HG03439 (cell line): Measurements from ENCODE around the gene FAM149A.

Source experiments
- ATAC-seq: cut with Tn5 transposase; IDR thresholded peaks from one replicate; pipeline ENCODE4 v1.9.1; 2021; ENCODE audit warnings: mild to moderate bottlenecking, moderate library complexity; ENCODE audit not compliant: unreplicated experiment

Gene FAM149A

DNA sequence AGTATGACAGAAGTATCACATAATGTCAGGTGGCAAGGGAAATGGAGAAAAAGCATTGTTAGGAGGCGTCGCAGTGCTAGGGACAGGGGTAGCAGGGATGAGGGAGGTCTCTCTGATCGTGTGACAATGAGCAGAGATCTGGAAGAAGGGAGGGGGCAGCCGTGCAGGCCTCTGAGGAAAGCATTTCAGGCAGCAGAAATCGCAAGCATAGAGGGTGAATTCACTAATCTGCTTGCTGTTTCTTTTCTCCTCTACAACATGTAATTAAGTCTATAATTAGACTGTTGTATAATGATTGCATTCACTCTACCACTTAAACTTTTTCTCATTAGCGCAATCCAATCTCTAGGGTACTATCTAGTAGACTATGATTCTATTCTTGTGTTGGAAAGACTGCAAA is 96.0 kb downstream of the FAM149A start:
- no peak for ATAC-seq

DNA sequence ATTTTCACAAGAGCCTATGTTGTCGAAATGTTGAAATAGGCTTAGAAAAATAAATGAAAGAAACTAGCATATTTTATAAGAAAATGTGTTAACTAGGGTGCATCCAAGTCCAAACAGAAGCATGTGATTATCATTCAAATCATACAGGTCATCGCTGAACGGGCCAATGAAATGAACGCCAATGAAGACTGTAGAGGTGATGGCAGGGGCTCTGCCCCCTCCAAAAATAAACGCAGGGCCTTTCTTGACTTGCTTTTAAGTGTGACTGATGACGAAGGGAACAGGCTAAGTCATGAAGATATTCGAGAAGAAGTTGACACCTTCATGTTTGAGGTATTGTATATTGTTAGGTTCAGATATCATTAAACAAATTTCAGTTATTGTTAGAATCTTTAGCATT is 96.5 kb downstream of the FAM149A start:
- ATAC-seq: no peak

DNA sequence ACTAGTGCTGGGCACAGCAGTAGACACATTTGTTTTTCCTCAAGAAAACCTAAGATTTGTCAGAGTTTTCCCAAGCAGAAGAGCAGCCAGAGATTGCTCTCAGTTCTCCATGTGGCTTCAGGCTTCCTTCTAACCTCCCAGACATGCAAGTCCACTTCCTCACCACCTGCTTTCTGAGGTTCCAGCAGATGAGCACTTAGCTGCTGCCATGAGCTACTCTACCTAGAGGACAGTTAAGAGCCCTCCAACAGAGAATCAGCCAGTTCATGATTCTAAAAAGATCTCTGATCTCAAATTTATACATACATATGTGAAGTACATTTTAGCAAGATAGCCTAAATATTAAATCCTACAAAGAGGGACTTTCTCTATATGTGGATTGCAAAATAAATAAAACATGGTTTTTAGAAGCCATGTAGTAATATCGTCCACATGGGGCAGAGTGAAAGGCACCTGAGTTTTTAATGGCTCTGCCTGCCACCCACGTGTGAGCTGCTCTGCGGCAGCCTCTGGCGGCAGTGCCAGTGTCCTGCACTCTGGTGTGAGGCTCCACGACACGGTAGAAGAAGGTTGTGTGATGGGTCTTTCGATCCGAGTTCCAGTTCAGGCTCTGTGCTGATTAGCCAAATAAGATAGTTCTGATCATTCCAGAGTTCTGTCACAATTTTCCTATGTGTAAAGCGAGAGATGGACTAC is 97.2 kb downstream of the FAM149A start:
- ATAC-seq: peak; percentile 95

DNA sequence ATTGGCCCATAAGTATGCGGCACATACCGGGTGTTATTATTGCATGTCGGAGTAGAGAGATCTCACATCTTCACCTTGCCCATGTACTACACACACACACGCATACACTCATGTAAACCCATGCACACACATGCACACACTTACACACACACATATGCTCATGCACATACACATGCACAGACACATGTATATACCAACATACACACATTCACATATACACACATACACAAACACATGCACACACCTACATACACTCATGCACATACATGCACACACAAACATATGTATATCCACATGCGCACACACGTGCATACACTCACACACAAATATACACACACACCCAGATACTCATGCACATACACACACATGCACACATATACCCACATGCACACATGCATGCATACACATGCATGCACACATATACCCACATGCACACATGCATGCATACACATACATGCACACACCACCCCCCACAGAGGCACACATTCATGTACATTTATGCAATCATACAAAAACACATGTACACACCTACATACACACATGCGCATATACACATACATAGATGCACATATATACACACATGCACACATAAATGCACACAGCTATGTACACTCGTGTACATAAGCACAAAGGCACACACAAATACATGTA is 98.1 kb downstream of the FAM149A start:
- no peak for ATAC-seq

DNA sequence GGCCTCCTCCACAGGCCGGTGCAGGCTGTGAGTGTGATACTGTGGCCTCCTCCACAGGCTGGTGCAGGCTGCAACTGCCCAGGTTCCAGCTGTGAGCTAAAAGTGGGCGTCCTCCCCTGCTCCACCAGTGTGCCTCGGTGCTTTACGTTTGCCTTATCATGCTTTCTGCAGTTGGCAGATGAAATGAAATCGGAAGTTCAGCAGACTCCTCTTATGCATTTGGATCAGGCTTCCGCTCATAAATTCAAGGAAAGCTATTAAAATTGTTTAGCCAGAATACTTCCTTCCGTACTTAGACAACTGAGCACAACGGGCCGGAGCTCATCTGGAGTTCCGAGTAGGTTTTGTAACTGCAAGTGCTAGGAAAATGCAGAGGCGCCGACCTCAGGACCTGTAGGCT is 98.9 kb downstream of the FAM149A start:
- ATAC-seq: no peak

DNA sequence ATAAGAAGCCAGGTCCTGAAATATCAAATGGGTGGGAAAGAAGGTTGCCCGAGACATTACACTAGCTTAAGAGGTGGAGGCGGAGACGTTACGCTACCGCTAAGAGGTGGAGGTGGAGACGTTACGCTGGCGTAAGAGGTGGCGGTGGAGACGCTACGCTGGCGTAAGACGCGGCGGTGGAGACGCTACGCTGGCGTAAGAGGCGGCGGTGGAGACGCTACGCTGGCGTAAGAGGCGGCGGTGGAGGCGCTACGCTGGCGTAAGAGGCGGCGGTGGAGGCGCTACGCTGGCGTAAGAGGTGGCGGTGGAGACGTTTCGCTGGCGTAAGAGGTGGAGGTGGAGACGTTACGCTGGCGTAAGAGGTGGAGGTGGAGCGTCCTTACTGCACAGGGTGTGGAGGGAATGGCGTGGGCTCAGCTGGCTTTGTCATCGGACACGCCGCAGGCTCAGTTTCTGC is 99.6 kb downstream of the FAM149A start:
- ATAC-seq: no peak

DNA sequence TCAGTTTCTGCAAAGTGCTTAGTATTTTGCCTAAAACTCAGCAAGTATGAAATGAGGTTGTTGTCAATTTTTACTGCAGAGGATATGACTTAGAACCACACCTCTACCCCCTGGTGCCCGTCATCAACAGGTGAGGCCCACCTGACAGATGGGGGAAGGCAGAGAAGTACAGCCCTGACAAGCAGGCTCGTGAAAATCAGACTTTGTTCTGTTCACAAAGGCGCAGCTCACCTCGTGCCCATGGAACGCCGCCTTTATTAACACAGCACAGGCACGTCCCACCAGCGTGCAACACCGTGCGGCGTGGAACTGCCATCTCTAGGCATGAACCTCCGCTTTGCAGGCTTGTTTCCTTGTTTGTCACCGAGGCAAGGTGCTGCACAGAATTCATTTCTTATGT is 100.2 kb downstream of the FAM149A start:
- no peak for ATAC-seq

DNA sequence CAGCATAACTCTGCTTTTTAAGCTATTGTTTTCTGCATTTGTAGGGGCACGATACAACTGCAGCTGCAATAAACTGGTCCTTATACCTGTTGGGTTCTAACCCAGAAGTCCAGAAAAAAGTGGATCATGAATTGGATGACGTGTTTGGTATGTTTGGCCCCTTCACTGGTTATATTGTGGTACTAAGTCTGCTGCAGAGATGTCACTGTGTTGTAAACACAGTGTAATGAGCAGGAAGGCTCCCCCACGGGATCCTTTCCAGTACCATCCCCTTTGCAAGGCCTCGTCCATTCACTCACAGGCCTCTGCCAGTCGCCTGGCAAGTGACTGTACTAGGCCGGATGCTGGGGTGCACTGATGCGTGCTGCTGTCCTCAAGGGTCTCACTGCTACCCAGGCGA is 100.7 kb downstream of the FAM149A start:
- no peak for ATAC-seq

DNA sequence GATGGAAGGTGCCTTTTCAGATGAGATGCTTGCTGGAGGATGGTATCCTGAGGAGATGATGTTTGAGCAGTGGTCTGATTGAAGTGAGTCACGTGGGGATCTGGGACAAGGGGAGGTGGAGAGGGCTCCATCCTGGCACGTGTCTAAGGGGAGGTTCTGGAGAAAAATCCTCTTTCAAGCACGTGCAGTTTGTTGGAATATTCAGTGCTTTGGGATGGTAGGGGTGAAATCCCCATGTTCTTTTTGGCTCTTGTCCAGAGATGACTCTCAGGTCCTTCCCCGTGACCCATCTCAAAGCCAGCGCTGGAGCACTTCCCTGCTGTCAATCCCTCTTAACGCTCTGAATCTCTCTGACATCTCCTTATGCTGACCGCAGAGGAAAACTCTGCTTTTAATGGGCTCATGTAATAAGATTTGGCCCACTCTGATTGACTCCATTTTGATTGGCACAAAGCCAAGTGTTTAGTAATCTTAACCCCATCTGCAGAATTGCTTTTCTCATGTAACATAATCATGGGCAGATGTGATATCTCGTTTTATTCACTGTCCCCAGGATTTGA is 112.0 kb downstream of the FAM149A start:
- no peak for ATAC-seq

DNA sequence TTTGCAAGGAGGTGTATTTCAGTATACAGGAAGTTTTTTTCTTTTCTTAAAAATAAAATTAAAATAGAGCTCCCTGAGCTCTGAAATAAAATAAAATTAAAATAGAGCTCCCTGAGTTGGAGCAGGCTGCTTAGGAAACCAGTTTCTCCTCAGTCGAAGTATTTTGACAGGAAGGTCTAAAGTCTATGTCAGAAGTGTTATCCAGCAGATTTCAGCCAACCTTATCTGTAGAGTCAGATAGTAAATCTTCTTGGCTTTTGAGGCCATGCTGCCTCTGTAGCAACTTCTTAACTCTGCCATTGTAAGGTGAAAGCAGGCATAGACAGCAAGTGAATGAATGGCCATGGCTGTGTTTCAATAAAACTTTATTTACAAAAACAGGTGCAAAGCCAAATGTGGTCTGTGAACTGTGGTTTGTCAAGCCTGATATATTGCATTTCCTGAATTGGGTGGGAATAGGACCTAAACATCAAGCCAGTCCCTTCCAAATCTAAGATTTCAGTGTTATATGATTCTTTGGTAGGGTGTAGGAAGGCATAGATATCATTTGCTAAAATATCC is 113.3 kb downstream of the FAM149A start:
- ATAC-seq: no peak

DNA sequence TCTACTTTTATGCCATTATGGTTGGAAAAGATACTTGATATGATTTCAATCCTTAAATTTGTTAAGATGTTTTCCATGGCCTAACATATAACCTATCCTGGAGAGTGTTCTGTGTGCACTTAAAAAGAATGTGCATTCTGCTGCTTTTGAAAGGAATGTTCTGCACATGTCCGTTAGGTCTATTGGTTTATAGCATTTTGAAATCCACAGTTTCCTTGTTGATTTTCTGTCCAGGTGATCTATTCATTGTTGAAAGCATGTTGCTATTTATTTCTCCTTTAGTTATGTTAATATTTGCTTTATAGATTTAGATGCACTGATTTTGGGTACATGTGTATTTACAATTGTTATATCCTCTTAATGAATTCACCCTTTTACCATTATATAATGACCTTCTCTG is 117.1 kb downstream of the FAM149A start:
- no peak for ATAC-seq
